ENCODE data around the gene LCE2C.
"Not testable (repeated sequence)": the region's sequence is repeated elsewhere in the genome, so short reads cannot be mapped to it uniquely, and the experiment has no call there.

LCE2C gene

GRCh38 chr1:152674983-152675382 lies at the start of gene LCE2C:
TSS of gene LCE2C (plus strand) at chr1:152675279. CDS start at chr1:152676016, 737 bp downstream.
- in situ Hi-C loops (cut with HindIII; ENCODE audit: low pct_ligation_motif_present, low pct_unique_long_range_greater_than_20kb, low sequenced_read_pairs), result not testable (repeated sequence)

GRCh38 chr1:152626744-152627143 lies 48.3 kb upstream of the LCE2C start:
- peak; percentile 0 for DNase-seq
- in situ Hi-C loops (cut with HindIII; ENCODE audit: low pct_ligation_motif_present, low pct_unique_long_range_greater_than_20kb, low sequenced_read_pairs), result no loop called here

More at GRCh38 chr1:152674983-152675382, at the start of gene LCE2C:
- DNase-seq, result not testable (repeated sequence)

- in situ Hi-C loops (cut with HindIII; ENCODE audit: low pct_ligation_motif_present, low pct_unique_long_range_greater_than_20kb, low sequenced_read_pairs), result no loop called here
- peak; percentile 0 for DNase-seq
Observed at GRCh38 chr1:152630596-152630995, 44.5 kb upstream of the LCE2C start.

- in situ Hi-C loops (cut with HindIII; ENCODE audit: low pct_ligation_motif_present, low pct_unique_long_range_greater_than_20kb, low sequenced_read_pairs), result no loop called here
- DNase-seq, result no peak
Observed at GRCh38 chr1:152640351-152640750, 34.7 kb upstream of the LCE2C start.

- DNase-seq, result no peak
- in situ Hi-C loops (cut with HindIII; ENCODE audit: low pct_ligation_motif_present, low pct_unique_long_range_greater_than_20kb, low sequenced_read_pairs), result no loop called here
Observed at GRCh38 chr1:152643945-152644344, 31.1 kb upstream of the LCE2C start.

GRCh38 chr1:152645146-152645545 lies 29.9 kb upstream of the LCE2C start:
- in situ Hi-C loops (cut with HindIII; ENCODE audit: low pct_ligation_motif_present, low pct_unique_long_range_greater_than_20kb, low sequenced_read_pairs), result no loop called here
- DNase-seq, result no peak

GRCh38 chr1:152646656-152647055 lies 28.4 kb upstream of the LCE2C start:
- in situ Hi-C loops (cut with HindIII; ENCODE audit: low pct_ligation_motif_present, low pct_unique_long_range_greater_than_20kb, low sequenced_read_pairs), result no loop called here
- DNase-seq, result no peak

GRCh38 chr1:152654110-152654509 lies 21.0 kb upstream of the LCE2C start:
- DNase-seq, result peak; percentile 65
- in situ Hi-C loops (cut with HindIII; ENCODE audit: low pct_ligation_motif_present, low pct_unique_long_range_greater_than_20kb, low sequenced_read_pairs), result no loop called here

GRCh38 chr1:152656459-152656858 lies 18.6 kb upstream of the LCE2C start:
- DNase-seq, result no peak
- in situ Hi-C loops (cut with HindIII; ENCODE audit: low pct_ligation_motif_present, low pct_unique_long_range_greater_than_20kb, low sequenced_read_pairs), result no loop called here

GRCh38 chr1:152657677-152658076 lies 17.4 kb upstream of the LCE2C start:
- in situ Hi-C loops (cut with HindIII; ENCODE audit: low pct_ligation_motif_present, low pct_unique_long_range_greater_than_20kb, low sequenced_read_pairs), result no loop called here

GRCh38 chr1:152658649-152659048 lies 16.4 kb upstream of the LCE2C start:
- in situ Hi-C loops (cut with HindIII; ENCODE audit: low pct_ligation_motif_present, low pct_unique_long_range_greater_than_20kb, low sequenced_read_pairs), result no loop called here
- DNase-seq, result no peak

More at GRCh38 chr1:152657677-152658076, 17.4 kb upstream of the LCE2C start:
- no peak for DNase-seq

GRCh38 chr1:152663098-152663497 lies 12.0 kb upstream of the LCE2C start, which contains the start of gene LCE2D:
TSS of gene LCE2D (plus strand) at chr1:152663380. CDS start at chr1:152664106, 726 bp downstream.
- in situ Hi-C loops (cut with HindIII; ENCODE audit: low pct_ligation_motif_present, low pct_unique_long_range_greater_than_20kb, low sequenced_read_pairs), result no loop called here
- DNase-seq, result no peak

GRCh38 chr1:152666171-152666570 lies 8.9 kb upstream of the LCE2C start:
- DNase-seq; in situ Hi-C loops (cut with HindIII; ENCODE audit: low pct_ligation_motif_present, low pct_unique_long_range_greater_than_20kb, low sequenced_read_pairs): not testable (repeated sequence)

- DNase-seq, result no peak
- in situ Hi-C loops (cut with HindIII; ENCODE audit: low pct_ligation_motif_present, low pct_unique_long_range_greater_than_20kb, low sequenced_read_pairs), result no loop called here
Observed at GRCh38 chr1:152667648-152668047, 7.4 kb upstream of the LCE2C start.

GRCh38 chr1:152673016-152673415 lies 2.1 kb upstream of the LCE2C start:
- no peak for DNase-seq
- in situ Hi-C loops (cut with HindIII; ENCODE audit: low pct_ligation_motif_present, low pct_unique_long_range_greater_than_20kb, low sequenced_read_pairs), result no loop called here

GRCh38 chr1:152679459-152679858 lies 4.4 kb downstream of the LCE2C start:
- DNase-seq, result no peak
- in situ Hi-C loops (cut with HindIII; ENCODE audit: low pct_ligation_motif_present, low pct_unique_long_range_greater_than_20kb, low sequenced_read_pairs), result no loop called here

GRCh38 chr1:152681616-152682015 lies 6.5 kb downstream of the LCE2C start:
- in situ Hi-C loops (cut with HindIII; ENCODE audit: low pct_ligation_motif_present, low pct_unique_long_range_greater_than_20kb, low sequenced_read_pairs), result no loop called here
- no peak for DNase-seq

GRCh38 chr1:152683846-152684245 lies 8.8 kb downstream of the LCE2C start:
- DNase-seq, result no peak
- in situ Hi-C loops (cut with HindIII; ENCODE audit: low pct_ligation_motif_present, low pct_unique_long_range_greater_than_20kb, low sequenced_read_pairs), result no loop called here

GRCh38 chr1:152685823-152686222 lies 10.7 kb downstream of the LCE2C start, which contains the start of gene LCE2B:
TSS of gene LCE2B (plus strand) at chr1:152686123. CDS start at chr1:152686844, 721 bp downstream.
- DNase-seq; in situ Hi-C loops (cut with HindIII; ENCODE audit: low pct_ligation_motif_present, low pct_unique_long_range_greater_than_20kb, low sequenced_read_pairs): not testable (repeated sequence)

- in situ Hi-C loops (cut with HindIII; ENCODE audit: low pct_ligation_motif_present, low pct_unique_long_range_greater_than_20kb, low sequenced_read_pairs), result no loop called here
- DNase-seq, result no peak
Observed at GRCh38 chr1:152697701-152698600, 22.9 kb downstream of the LCE2C start, which contains the start of gene LCE2A. TSS of gene LCE2A (plus strand) at chr1:152698345. CDS start at chr1:152698902, 557 bp downstream.

All from ACHN (cell line).